IgD-negative memory B cell (primary cell): ENCODE results near the gene CISH. TPM values are rescaled to one million over a fixed set of nuclear protein-coding genes. Genes with fewer than 3 reads are reported as not detected.

ENCODE experiments used
- H3K27ac Mint-ChIP-seq, 3 donors: one replicate each; pipeline ENCODE4 v1.8.0; 2020 to 2022; ENCODE audit warnings: mild to moderate bottlenecking in 3 of 3, mixed read lengths in 3 of 3, moderate library complexity in 1 of 3
- H3K27me3 Mint-ChIP-seq: one replicate; pipeline ENCODE4 v1.8.0; 2021; ENCODE audit warnings: mixed read lengths
- H3K36me3 Mint-ChIP-seq: one replicate; pipeline ENCODE4 v1.8.0; 2020; ENCODE audit warnings: mild to moderate bottlenecking, mixed read lengths
- H3K4me1 Mint-ChIP-seq, 3 donors: one replicate each; pipeline ENCODE4 v1.8.0; 2020 to 2022; ENCODE audit warnings: mixed read lengths in 3 of 3, mild to moderate bottlenecking in 1 of 3
- H3K4me3 Mint-ChIP-seq, 4 donors: one replicate each; pipeline ENCODE4 v1.8.0; 2020 to 2022; ENCODE audit warnings: mild to moderate bottlenecking in 4 of 4, mixed read lengths in 4 of 4, moderate library complexity in 3 of 4
- H3K9me3 Mint-ChIP-seq, 3 donors: one replicate each; pipeline ENCODE4 v1.8.0; 2020 to 2021; ENCODE audit warnings: mixed read lengths in 3 of 3, mild to moderate bottlenecking in 1 of 3
- polyA plus RNA-seq: library from polyadenylated mRNA; unstranded; fragments of 300-500 nt; fragmentation: Illumina TruSeq; gene quantifications from one replicate; pipeline ENCODE4 v1.2.3, GENCODE V29; 2021

Gene CISH
- polyA plus RNA-seq, 1 donor from 2014 or later, result 3.1 TPM

- peak overlapping the region in 2 of 3 donors; percentile 16 to 43 for H3K27ac Mint-ChIP-seq
- H3K27me3 Mint-ChIP-seq, result no peaks in the 10 kb centered on the region
- no peak overlapping the region for H3K4me3 Mint-ChIP-seq
- H3K36me3 Mint-ChIP-seq, result no peaks in the 10 kb centered on the region
- H3K4me1 Mint-ChIP-seq, result peaks cover 15 to 16% (median 16%) of the 10 kb centered on the region in 3 donors
- H3K9me3 Mint-ChIP-seq, result no peaks in the 10 kb centered on the region
Observed at GRCh38 chr3:50585919-50586762, 25.4 kb downstream of the CISH start.

- no peaks in the 10 kb centered on the region for H3K27me3 Mint-ChIP-seq
- H3K9me3 Mint-ChIP-seq, result no peaks in the 10 kb centered on the region
- H3K27ac Mint-ChIP-seq, result peak overlapping the region in 2 of 3 donors; percentile 42 to 88
- H3K36me3 Mint-ChIP-seq, result no peaks in the 10 kb centered on the region
- H3K4me3 Mint-ChIP-seq, result peak overlapping the region in 1 of 4 donors; percentile 32
- peaks cover 7 to 9% (median 9%) of the 10 kb centered on the region in 3 donors for H3K4me1 Mint-ChIP-seq
Observed at GRCh38 chr3:50584391-50584790, 27.2 kb downstream of the CISH start.

- no peaks in the 10 kb centered on the region for H3K27me3 Mint-ChIP-seq
- no peaks in the 10 kb centered on the region for H3K36me3 Mint-ChIP-seq
- peak overlapping the region in 1 of 4 donors; percentile 3 for H3K4me3 Mint-ChIP-seq
- H3K4me1 Mint-ChIP-seq, result peaks cover 5 to 9% (median 9%) of the 10 kb centered on the region in 3 donors
- H3K27ac Mint-ChIP-seq, result peak overlapping the region in 1 of 3 donors; percentile 88
- no peaks in the 10 kb centered on the region for H3K9me3 Mint-ChIP-seq
Observed at GRCh38 chr3:50583897-50584296, 27.7 kb downstream of the CISH start.

- no peaks in the 10 kb centered on the region for H3K9me3 Mint-ChIP-seq
- H3K27ac Mint-ChIP-seq, result no peak overlapping the region
- peaks cover 0 to 4% (median 2%) of the 10 kb centered on the region in 3 donors for H3K4me1 Mint-ChIP-seq
- no peak overlapping the region for H3K4me3 Mint-ChIP-seq
- H3K27me3 Mint-ChIP-seq, result no peaks in the 10 kb centered on the region
- H3K36me3 Mint-ChIP-seq, result no peaks in the 10 kb centered on the region
Observed at GRCh38 chr3:50582083-50582482, 29.5 kb downstream of the CISH start.

GRCh38 chr3:50581459-50581842, 30.1 kb downstream of the CISH start:
- no peaks in the 10 kb centered on the region for H3K36me3 Mint-ChIP-seq
- H3K27ac Mint-ChIP-seq, result no peak overlapping the region
- peaks cover 0 to 4% (median 2%) of the 10 kb centered on the region in 3 donors for H3K4me1 Mint-ChIP-seq
- H3K9me3 Mint-ChIP-seq, result no peaks in the 10 kb centered on the region
- no peak overlapping the region for H3K4me3 Mint-ChIP-seq
- H3K27me3 Mint-ChIP-seq, result no peaks in the 10 kb centered on the region

GRCh38 chr3:50580683-50581458, 30.7 kb downstream of the CISH start:
- Mint-ChIP-seq H3K27ac (no peak overlapping the region), H3K4me3 (no peak overlapping the region), H3K4me1 (peaks cover 0 to 4% (median 2%) of the 10 kb centered on the region in 3 donors), H3K27me3 (no peaks in the 10 kb centered on the region), H3K9me3 (no peaks in the 10 kb centered on the region), H3K36me3 (no peaks in the 10 kb centered on the region)

- H3K36me3 Mint-ChIP-seq, result no peaks in the 10 kb centered on the region
- H3K9me3 Mint-ChIP-seq, result no peaks in the 10 kb centered on the region
- H3K27ac Mint-ChIP-seq, result no peak overlapping the region
- H3K4me3 Mint-ChIP-seq, result no peak overlapping the region
- H3K4me1 Mint-ChIP-seq, result no peaks in the 10 kb centered on the region
- no peaks in the 10 kb centered on the region for H3K27me3 Mint-ChIP-seq
Observed at GRCh38 chr3:50577348-50577747, 34.2 kb downstream of the CISH start.

- H3K9me3 Mint-ChIP-seq, result no peaks in the 10 kb centered on the region
- no peak overlapping the region for H3K4me3 Mint-ChIP-seq
- H3K4me1 Mint-ChIP-seq, result peaks cover 0 to 7% (median 4%) of the 10 kb centered on the region in 3 donors
- H3K27me3 Mint-ChIP-seq, result no peaks in the 10 kb centered on the region
- H3K27ac Mint-ChIP-seq, result no peak overlapping the region
- H3K36me3 Mint-ChIP-seq, result peaks cover 3% of the 10 kb centered on the region
Observed at GRCh38 chr3:50575372-50575771, 36.2 kb downstream of the CISH start.

GRCh38 chr3:50574444-50574831, 37.1 kb downstream of the CISH start:
- peaks cover 2 to 11% (median 7%) of the 10 kb centered on the region in 3 donors for H3K4me1 Mint-ChIP-seq

GRCh38 chr3:50573566-50574443, 37.8 kb downstream of the CISH start:
- H3K4me1 Mint-ChIP-seq, result peaks cover 7 to 11% (median 9%) of the 10 kb centered on the region in 3 donors
- H3K9me3 Mint-ChIP-seq, result no peaks in the 10 kb centered on the region
- peak overlapping the region in 1 of 3 donors; percentile 78 for H3K27ac Mint-ChIP-seq
- no peak overlapping the region for H3K4me3 Mint-ChIP-seq
- no peaks in the 10 kb centered on the region for H3K27me3 Mint-ChIP-seq
- peaks cover 3% of the 10 kb centered on the region for H3K36me3 Mint-ChIP-seq

More at GRCh38 chr3:50574444-50574831, 37.1 kb downstream of the CISH start:
- no peaks in the 10 kb centered on the region for H3K27me3 Mint-ChIP-seq
- H3K36me3 Mint-ChIP-seq, result peaks cover 3% of the 10 kb centered on the region
- H3K27ac Mint-ChIP-seq, result no peak overlapping the region
- H3K9me3 Mint-ChIP-seq, result no peaks in the 10 kb centered on the region
- H3K4me3 Mint-ChIP-seq, result no peak overlapping the region

GRCh38 chr3:50572801-50573371, 38.7 kb downstream of the CISH start:
- peaks cover 3% of the 10 kb centered on the region for H3K36me3 Mint-ChIP-seq
- H3K9me3 Mint-ChIP-seq, result no peaks in the 10 kb centered on the region
- H3K4me1 Mint-ChIP-seq, result peaks cover 8 to 12% (median 11%) of the 10 kb centered on the region in 3 donors
- peak overlapping the region in 1 of 4 donors; percentile 78 for H3K4me3 Mint-ChIP-seq
- H3K27me3 Mint-ChIP-seq, result no peaks in the 10 kb centered on the region
- peak overlapping the region in 1 of 3 donors; percentile 78 for H3K27ac Mint-ChIP-seq

- Mint-ChIP-seq H3K4me1 (peaks cover 11 to 15% (median 15%) of the 10 kb centered on the region in 3 donors), H3K4me3 (peak overlapping the region; percentile 12 to 78 (median 44)), H3K27me3 (no peaks in the 10 kb centered on the region)
Observed at GRCh38 chr3:50572158-50572557, 39.4 kb downstream of the CISH start.

GRCh38 chr3:50571486-50571885, 40.1 kb downstream of the CISH start:
- H3K27ac Mint-ChIP-seq, result no peak overlapping the region
- H3K9me3 Mint-ChIP-seq, result no peaks in the 10 kb centered on the region
- H3K27me3 Mint-ChIP-seq, result no peaks in the 10 kb centered on the region
- peaks cover 3% of the 10 kb centered on the region for H3K36me3 Mint-ChIP-seq
- peak overlapping the region in 1 of 4 donors; percentile 96 for H3K4me3 Mint-ChIP-seq
- H3K4me1 Mint-ChIP-seq, result peaks cover 11 to 20% (median 17%) of the 10 kb centered on the region in 3 donors

More at GRCh38 chr3:50572158-50572557, 39.4 kb downstream of the CISH start:
- Mint-ChIP-seq H3K27ac (peak overlapping the region; percentile 28 to 78 (median 65)), H3K36me3 (peaks cover 3% of the 10 kb centered on the region), H3K9me3 (no peaks in the 10 kb centered on the region)
